MCF 10A (cell line): ENCODE results near the gene AIF1L. TPM values are rescaled to one million over a fixed set of nuclear protein-coding genes. Genes with fewer than 3 reads are reported as not detected.

ENCODE experiments used
- BruUV-seq: library from RNA; stranded (reverse); fragments of 400-500 nt; replicated peaks from 2 replicates; lab custom pipeline; 2021; lab: Mats Ljungman, UMichigan
- CTCF ChIA-PET: fragments of 300-600 bp; sonication (Branson Sonifier 250); formaldehyde crosslinking; extraction: SDS; loops from one replicate; lab custom pipeline; 2021; ENCODE audit warnings: antibody characterized with exemption, inconsistent platforms; lab: Yijun Ruan, JAX
- POLR2A ChIA-PET: fragments of 300-600, 350-650 bp; sonication (Branson Sonifier 250); formaldehyde crosslinking; extraction: SDS; loops from one replicate; lab custom pipeline; 2020; ENCODE audit warnings: antibody characterized with exemption, inconsistent platforms; lab: Yijun Ruan, JAX
- DNase-seq: peaks from one replicate; pipeline ENCODE4 v3.0.0-alpha.2; 2018; ENCODE audit not compliant: unreplicated experiment
- H3K27ac Mint-ChIP-seq: one replicate; pipeline ENCODE4 v1.8.0; 2022; ENCODE audit warnings: mild to moderate bottlenecking, low read depth, mixed read lengths; ENCODE audit not compliant: unreplicated experiment
- H3K27me3 Mint-ChIP-seq: one replicate; pipeline ENCODE4 v1.8.0; 2022; ENCODE audit warnings: mixed read lengths; ENCODE audit not compliant: insufficient read depth, unreplicated experiment
- H3K36me3 Mint-ChIP-seq: one replicate; pipeline ENCODE4 v1.8.0; 2022; ENCODE audit warnings: mild to moderate bottlenecking, moderate library complexity, mixed read lengths; ENCODE audit not compliant: insufficient read depth, unreplicated experiment
- H3K4me1 Mint-ChIP-seq: one replicate; pipeline ENCODE4 v1.8.0; 2022; ENCODE audit warnings: mixed read lengths; ENCODE audit not compliant: insufficient read depth, unreplicated experiment
- H3K4me3 Mint-ChIP-seq: one replicate; pipeline ENCODE4 v1.8.0; 2022; ENCODE audit warnings: mild to moderate bottlenecking, moderate library complexity, mixed read lengths; ENCODE audit not compliant: unreplicated experiment
- H3K9me3 Mint-ChIP-seq: one replicate; pipeline ENCODE4 v1.8.0; 2022; ENCODE audit warnings: mixed read lengths; ENCODE audit not compliant: unreplicated experiment
- intact Hi-C: fragments of 100-400 bp; cut with micrococcal nuclease; formaldehyde crosslinking; loops from 2 replicates; pipeline ENCODE4 v1.14.1; 2022
- total RNA-seq: library from RNA; stranded (reverse); gene quantifications from 2 replicates; pipeline ENCODE4 v1.2.3, GENCODE V29; 2022
- TF ChIP-seq, protein P1 (sequence below): fragments of 200-600 bp; IDR thresholded peaks from one replicate; pipeline ENCODE4 v1.8.0; 2022; ENCODE audit warnings: antibody characterized with exemption, mild to moderate bottlenecking; ENCODE audit not compliant: unreplicated experiment

Gene AIF1L
- total RNA-seq, 1 experiment from 2014 or later: 4.1 TPM

- Mint-ChIP-seq H3K27me3 (no peaks in the 10 kb centered on the region), H3K27ac (no peak overlapping the region), H3K4me3 (no peak overlapping the region), H3K4me1 (peaks cover 10% of the 10 kb centered on the region), H3K36me3 (peaks cover 7% of the 10 kb centered on the region), H3K9me3 (no peaks in the 10 kb centered on the region)
- POLR2A ChIA-PET: no interaction called here
- CTCF ChIA-PET: interaction anchor here (0.7 kb wide), 1 partner anchor 391 kb away, joined by 4 read pairs; no protein-coding TSS in a partner anchor
- DNase-seq: no peak
- TF ChIP-seq, protein P1, sequence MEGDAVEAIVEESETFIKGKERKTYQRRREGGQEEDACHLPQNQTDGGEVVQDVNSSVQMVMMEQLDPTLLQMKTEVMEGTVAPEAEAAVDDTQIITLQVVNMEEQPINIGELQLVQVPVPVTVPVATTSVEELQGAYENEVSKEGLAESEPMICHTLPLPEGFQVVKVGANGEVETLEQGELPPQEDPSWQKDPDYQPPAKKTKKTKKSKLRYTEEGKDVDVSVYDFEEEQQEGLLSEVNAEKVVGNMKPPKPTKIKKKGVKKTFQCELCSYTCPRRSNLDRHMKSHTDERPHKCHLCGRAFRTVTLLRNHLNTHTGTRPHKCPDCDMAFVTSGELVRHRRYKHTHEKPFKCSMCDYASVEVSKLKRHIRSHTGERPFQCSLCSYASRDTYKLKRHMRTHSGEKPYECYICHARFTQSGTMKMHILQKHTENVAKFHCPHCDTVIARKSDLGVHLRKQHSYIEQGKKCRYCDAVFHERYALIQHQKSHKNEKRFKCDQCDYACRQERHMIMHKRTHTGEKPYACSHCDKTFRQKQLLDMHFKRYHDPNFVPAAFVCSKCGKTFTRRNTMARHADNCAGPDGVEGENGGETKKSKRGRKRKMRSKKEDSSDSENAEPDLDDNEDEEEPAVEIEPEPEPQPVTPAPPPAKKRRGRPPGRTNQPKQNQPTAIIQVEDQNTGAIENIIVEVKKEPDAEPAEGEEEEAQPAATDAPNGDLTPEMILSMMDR: no peak
- intact Hi-C loops: no loop called here
- BruUV-seq: no TSS peak
These were observed 3.5 kb upstream of the AIF1L start for GRCh38 chr9:131092548-131093440.

- Mint-ChIP-seq H3K9me3 (no peaks in the 10 kb centered on the region), H3K27me3 (no peaks in the 10 kb centered on the region), H3K4me3 (no peak overlapping the region), H3K36me3 (peaks cover 7% of the 10 kb centered on the region), H3K4me1 (peaks cover 10% of the 10 kb centered on the region), H3K27ac (no peak overlapping the region)
- CTCF ChIA-PET: interaction anchor here (0.6 to 1.1 kb wide), 4 partner anchors 37 to 48 kb away, joined by 3 read pairs; no protein-coding TSS in a partner anchor
- POLR2A ChIA-PET: interaction anchor here (0.6 kb wide), 1 partner anchor 176 kb away, joined by 3 read pairs; no protein-coding TSS in a partner anchor
- intact Hi-C loops: no loop called here
- TF ChIP-seq, protein P1: no peak
- no peak for DNase-seq
- BruUV-seq: no TSS peak
These were observed 2.3 kb upstream of the AIF1L start for GRCh38 chr9:131094015-131094414.

GRCh38 chr9:131094622-131095021, 1.7 kb upstream of the AIF1L start:
- Mint-ChIP-seq H3K36me3 (peaks cover 7% of the 10 kb centered on the region), H3K27me3 (no peaks in the 10 kb centered on the region), H3K9me3 (no peaks in the 10 kb centered on the region), H3K27ac (no peak overlapping the region), H3K4me1 (peaks cover 10% of the 10 kb centered on the region), H3K4me3 (no peak overlapping the region)
- BruUV-seq: no TSS peak
- POLR2A ChIA-PET: interaction anchor here (0.6 kb wide), 1 partner anchor 175 kb away, joined by 3 read pairs; no protein-coding TSS in a partner anchor
- intact Hi-C loops: no loop called here
- TF ChIP-seq, protein P1: no peak
- peak; percentile 11 for DNase-seq
- CTCF ChIA-PET: interaction anchor here (0.6 to 1.1 kb wide), 4 partner anchors 37 to 48 kb away, joined by 3 read pairs; no protein-coding TSS in a partner anchor

GRCh38 chr9:131095666-131096268, 564 bp upstream of the AIF1L start:
- Mint-ChIP-seq H3K4me3 (peak overlapping the region; percentile 70), H3K27me3 (no peaks in the 10 kb centered on the region), H3K9me3 (no peaks in the 10 kb centered on the region), H3K27ac (no peak overlapping the region), H3K36me3 (peaks cover 7% of the 10 kb centered on the region), H3K4me1 (peaks cover 10% of the 10 kb centered on the region)
- CTCF ChIA-PET: interaction anchor here (0.6 kb wide), 2 partner anchors 86 to 337 kb away, joined by 3 read pairs; no protein-coding TSS in a partner anchor
- POLR2A ChIA-PET: interaction anchor here (1.2 to 2.9 kb wide), 2 partner anchors 13 to 30 kb away, joined by 3 to 20 read pairs; partner anchors contain the start of gene NUP214
- intact Hi-C loops: no loop called here
- no peak for DNase-seq
- TF ChIP-seq, protein P1: no peak
- BruUV-seq: no TSS peak
